Memory B cell (primary cell): ENCODE results near the gene COA3.

ENCODE experiments used
- ATAC-seq: fragments of 150-1000 bp; cut with Tn5 transposase; 2 replicates; pipeline ENCODE4 v1.10.0; 2021; ENCODE audit warnings: low read depth, mild to moderate bottlenecking, moderate library complexity
- DNase-seq, 2 donors: peaks; one replicate each; pipeline ENCODE4 v3.0.0; 2022; ENCODE audit warnings: low spot score in 2 of 2
- H3K27ac Mint-ChIP-seq: one replicate; pipeline ENCODE4 v1.8.0; 2022; ENCODE audit warnings: mild to moderate bottlenecking, moderate library complexity, mixed read lengths
- H3K27me3 Mint-ChIP-seq: one replicate; pipeline ENCODE4 v1.8.0; 2022; ENCODE audit warnings: mixed read lengths
- H3K36me3 Mint-ChIP-seq: one replicate; pipeline ENCODE4 v1.8.0; 2022; ENCODE audit warnings: mild to moderate bottlenecking, mixed read lengths
- H3K4me1 Mint-ChIP-seq: one replicate; pipeline ENCODE4 v1.8.0; 2022; ENCODE audit warnings: mixed read lengths
- H3K4me3 Mint-ChIP-seq: one replicate; pipeline ENCODE4 v1.8.0; 2022; ENCODE audit warnings: mild to moderate bottlenecking, moderate library complexity, mixed read lengths
- H3K9me3 Mint-ChIP-seq: one replicate; pipeline ENCODE4 v1.8.0; 2022; ENCODE audit warnings: mixed read lengths

COA3 gene, protein sequence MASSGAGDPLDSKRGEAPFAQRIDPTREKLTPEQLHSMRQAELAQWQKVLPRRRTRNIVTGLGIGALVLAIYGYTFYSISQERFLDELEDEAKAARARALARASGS

DNA sequence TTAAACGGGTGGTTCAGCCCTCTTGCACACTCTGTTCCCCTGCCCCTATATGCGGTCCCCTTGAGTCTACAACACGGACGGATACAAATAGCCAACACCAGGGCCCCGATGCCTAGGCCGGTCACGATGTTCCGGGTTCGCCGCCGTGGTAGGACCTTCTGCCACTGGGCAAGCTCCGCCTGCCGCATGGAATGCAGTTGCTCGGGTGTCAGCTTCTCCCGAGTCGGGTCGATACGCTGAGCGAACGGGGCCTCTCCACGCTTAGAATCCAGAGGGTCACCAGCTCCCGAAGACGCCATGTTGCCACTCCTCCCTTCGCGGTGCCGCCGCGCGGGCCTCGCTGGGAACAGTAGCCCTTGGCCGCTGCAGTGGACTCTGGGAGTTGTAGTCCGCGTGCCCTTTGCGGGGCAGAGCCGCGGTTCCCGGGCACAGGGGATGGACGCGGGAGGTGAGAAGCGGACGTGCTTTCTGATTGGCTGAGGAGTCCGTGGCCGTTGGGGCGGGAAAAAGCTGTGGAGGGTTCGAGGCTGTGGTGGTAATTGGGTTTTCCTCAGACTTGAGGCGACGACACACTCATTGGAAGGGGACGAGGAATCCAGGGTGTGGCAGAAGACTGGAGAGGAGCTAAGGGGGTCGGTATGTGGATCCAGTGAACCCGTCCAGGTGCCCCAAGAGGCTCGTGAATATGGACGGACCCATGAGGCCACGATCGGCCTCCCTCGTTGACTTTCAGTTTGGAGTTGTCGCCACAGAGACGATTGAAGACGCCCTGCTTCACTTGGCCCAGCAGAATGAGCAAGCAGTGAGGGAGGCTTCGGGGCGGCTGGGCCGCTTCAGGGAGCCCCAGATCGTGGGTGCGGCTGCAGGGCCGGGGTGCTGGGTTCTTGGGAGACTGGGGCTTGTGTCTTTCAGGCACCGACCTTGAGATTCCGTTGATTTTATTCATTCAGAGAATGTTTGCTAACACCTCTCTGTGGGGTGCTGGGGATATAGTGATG lies at the start of gene COA3, which contains the start of gene CNTD1:
COA3 (minus strand) TSS at position 322 of the 998 bp plus-strand sequence; CDS start at position 299, 23 bp downstream.
CNTD1 (plus strand) TSS at position 479 of the 998 bp plus-strand sequence; CDS start at position 686, 207 bp downstream.
- H3K36me3 Mint-ChIP-seq, result peaks cover 6% of the 10 kb centered on the region
- ATAC-seq, result peak; percentile 99
- H3K4me3 Mint-ChIP-seq, result peak within 1 kb of the TSS; percentile 96
- DNase-seq, result peak; percentile 49 to 69
- peak within 1 kb of the TSS; percentile 85 for H3K27ac Mint-ChIP-seq
- H3K9me3 Mint-ChIP-seq, result no peaks in the 10 kb centered on the region
- H3K27me3 Mint-ChIP-seq, result no peaks in the 10 kb centered on the region
- H3K4me1 Mint-ChIP-seq, result peaks cover 25% of the 10 kb centered on the region

DNA sequence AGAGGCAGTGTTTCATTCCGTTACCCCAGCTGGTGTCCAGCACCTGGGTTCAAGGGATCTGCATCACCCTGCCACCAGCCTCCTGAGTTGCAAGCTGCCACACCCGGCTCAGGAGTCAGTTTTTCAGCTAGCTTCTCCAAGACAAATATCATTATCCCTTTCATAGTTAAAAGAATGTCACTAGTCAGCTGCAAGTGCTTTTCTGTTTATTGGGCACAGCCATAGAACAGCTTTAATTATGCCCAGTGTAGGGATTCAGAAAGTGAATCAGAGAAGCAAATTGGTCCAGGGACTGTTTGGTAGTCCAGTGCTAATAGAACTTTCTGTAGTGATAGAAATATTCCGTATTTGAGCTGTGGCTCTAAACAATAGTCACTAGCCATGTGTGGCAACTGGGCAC lies 49.6 kb upstream of the COA3 start:
- Mint-ChIP-seq H3K27me3 (no peaks in the 10 kb centered on the region), H3K4me3 (no peak overlapping the region), H3K9me3 (no peaks in the 10 kb centered on the region), H3K4me1 (peaks cover 2% of the 10 kb centered on the region), H3K36me3 (peaks cover 5% of the 10 kb centered on the region), H3K27ac (no peak overlapping the region)
- ATAC-seq (no peak), DNase-seq (no peak)

DNA sequence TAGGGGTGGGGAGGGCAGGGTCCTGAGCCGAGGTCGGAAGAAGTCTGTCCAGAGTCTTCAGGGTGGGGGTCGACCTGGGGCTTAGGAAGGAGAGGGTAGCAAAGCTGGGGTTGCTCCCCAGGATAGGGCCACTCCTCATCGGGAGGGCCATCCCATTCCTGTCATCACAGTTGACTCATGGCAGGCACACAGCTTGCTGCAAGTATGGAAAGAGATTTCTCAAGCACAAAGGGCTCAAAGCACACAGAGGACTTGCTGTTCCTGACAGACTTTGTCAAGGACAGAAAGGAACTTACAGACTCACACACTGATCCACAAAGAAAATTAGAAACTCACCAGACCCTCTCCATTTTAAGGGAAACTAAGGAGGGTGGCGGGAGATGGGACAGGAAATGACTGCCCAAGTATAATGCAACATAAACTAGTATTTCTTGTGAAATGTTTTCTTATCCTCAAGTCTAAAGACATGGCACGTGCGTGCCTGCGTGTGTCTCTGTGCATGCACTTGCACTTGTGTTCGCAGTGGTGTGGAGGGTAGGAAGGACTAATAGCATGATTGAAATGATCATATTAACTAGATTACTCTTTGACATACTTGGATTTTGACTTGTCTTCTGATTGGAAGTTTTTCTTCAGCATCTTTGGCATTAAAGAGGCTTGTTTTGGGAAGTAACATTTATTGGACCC lies 48.2 kb upstream of the COA3 start:
- no peak for ATAC-seq

DNA sequence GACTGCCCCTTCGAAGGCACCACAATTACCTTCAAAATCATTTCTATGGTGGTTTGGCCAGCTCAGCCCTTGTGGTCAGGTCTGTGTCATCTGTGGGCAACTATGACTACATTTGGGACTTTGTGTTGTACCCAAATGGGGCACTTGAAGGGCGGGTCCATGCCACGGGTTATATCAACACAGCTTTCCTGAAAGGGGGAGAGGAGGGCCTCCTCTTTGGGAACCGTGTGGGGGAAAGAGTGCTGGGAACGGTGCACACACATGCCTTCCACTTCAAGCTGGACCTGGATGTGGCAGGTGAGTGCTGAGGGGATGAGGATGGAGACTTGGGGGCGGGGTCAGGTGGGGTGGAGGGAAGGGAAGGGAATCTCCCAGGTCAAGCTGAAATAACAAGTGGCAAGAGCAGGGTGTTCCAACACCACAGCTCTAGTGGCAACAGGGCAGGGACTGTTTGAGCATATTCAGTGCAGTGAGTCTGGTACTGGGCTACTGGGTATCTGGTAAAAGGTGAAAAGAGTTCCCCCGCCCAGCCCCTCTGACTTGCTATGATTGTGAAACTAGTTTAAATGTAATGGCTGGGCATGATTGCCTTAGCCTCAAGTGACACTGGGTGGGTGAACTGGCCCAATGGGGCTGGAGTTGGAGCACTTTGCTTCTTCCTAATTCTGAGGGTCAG lies 47.6 kb upstream of the COA3 start:
- H3K27ac Mint-ChIP-seq, result peak overlapping the region; percentile 48
- H3K4me3 Mint-ChIP-seq, result no peak overlapping the region
- peaks cover 2% of the 10 kb centered on the region for H3K4me1 Mint-ChIP-seq
- no peak for ATAC-seq
- no peaks in the 10 kb centered on the region for H3K27me3 Mint-ChIP-seq
- H3K36me3 Mint-ChIP-seq, result peaks cover 17% of the 10 kb centered on the region
- DNase-seq, result no peak
- no peaks in the 10 kb centered on the region for H3K9me3 Mint-ChIP-seq

More for the DNA sequence above, 48.2 kb upstream of the COA3 start:
- Mint-ChIP-seq H3K27me3 (no peaks in the 10 kb centered on the region), H3K4me3 (no peak overlapping the region), H3K36me3 (peaks cover 15% of the 10 kb centered on the region), H3K9me3 (no peaks in the 10 kb centered on the region), H3K4me1 (peaks cover 2% of the 10 kb centered on the region), H3K27ac (no peak overlapping the region)
- DNase-seq, result no peak

DNA sequence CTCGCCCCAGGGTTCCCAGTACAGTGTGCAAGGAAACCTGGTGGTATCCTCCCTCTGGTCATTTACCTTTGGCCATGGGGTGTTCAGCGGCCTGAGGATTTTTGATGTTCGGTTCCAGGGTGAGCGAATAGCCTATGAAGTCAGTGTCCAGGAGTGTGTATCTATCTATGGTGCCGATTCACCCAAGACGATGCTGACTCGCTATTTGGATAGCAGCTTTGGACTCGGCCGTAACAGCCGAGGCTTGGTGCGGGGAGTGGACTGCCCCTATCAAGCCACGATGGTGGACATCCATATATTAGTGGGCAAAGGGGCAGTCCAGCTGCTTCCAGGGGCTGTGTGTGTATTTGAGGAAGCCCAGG lies 47.0 kb upstream of the COA3 start:
- Mint-ChIP-seq H3K27me3 (no peaks in the 10 kb centered on the region), H3K9me3 (no peaks in the 10 kb centered on the region)

DNA sequence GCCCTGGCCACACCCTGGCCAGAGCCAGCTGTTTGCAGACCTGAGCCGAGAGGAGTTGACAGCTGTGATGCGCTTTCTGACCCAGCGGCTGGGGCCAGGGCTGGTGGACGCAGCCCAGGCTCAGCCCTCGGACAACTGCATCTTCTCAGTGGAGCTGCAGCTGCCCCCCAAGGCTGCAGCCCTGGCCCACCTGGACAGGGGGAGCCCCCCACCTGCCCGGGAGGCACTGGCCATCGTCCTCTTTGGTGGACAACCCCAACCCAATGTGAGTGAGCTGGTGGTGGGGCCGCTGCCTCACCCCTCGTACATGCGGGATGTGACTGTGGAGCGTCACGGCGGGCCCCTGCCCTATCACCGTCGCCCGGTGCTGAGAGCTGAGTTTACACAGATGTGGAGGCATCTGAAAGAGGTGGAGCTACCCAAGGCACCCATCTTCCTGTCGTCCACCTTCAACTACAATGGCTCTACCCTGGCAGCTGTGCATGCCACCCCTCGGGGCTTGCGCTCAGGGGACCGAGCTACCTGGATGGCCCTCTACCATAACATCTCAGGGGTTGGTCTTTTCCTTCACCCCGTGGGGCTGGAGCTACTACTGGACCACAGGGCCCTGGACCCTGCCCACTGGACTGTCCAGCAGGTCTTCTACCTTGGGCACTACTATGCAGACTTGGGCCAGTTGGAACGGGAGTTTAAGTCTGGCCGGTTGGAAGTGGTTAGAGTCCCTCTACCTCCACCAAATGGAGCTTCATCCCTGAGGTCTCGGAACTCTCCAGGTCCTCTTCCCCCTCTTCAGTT lies 46.5 kb upstream of the COA3 start:
- Mint-ChIP-seq H3K4me1 (peaks cover 2% of the 10 kb centered on the region), H3K27ac (no peak overlapping the region), H3K4me3 (no peak overlapping the region), H3K27me3 (no peaks in the 10 kb centered on the region), H3K9me3 (no peaks in the 10 kb centered on the region), H3K36me3 (peaks cover 17% of the 10 kb centered on the region)
- ATAC-seq (no peak), DNase-seq (no peak)

More for the DNA sequence above, 47.0 kb upstream of the COA3 start:
- ATAC-seq, result no peak
- H3K36me3 Mint-ChIP-seq, result peaks cover 17% of the 10 kb centered on the region
- H3K4me3 Mint-ChIP-seq, result no peak overlapping the region
- H3K4me1 Mint-ChIP-seq, result peaks cover 2% of the 10 kb centered on the region
- peak overlapping the region; percentile 48 for H3K27ac Mint-ChIP-seq
- no peak for DNase-seq

DNA sequence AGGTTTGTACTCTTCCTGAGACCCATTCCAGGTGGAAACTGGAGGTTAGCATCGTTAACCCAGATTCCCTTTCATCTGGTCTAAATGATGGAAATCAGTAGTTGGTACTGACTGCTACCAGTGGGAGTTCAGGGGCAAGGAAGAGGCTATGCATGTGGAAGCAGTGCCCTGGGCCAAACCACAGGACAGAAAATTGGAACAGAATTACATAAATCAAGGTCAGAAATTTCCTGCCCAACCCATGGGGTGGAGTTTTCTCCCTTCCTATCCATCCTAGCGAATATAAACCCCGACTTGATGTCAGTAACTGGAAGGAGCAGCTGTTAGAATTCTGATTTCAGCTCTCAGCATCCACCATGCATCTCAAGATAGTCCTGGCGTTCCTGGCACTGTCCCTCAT lies 45.8 kb upstream of the COA3 start, which contains the start of gene AOC2:
AOC2 (plus strand) TSS at position 310 of the 400 bp plus-strand sequence; CDS start at position 357, 47 bp downstream.
- peaks cover 20% of the 10 kb centered on the region for H3K36me3 Mint-ChIP-seq
- ATAC-seq, result no peak
- no peak within 1 kb of the TSS for H3K27ac Mint-ChIP-seq
- H3K4me3 Mint-ChIP-seq, result no peak within 1 kb of the TSS
- no peaks in the 10 kb centered on the region for H3K9me3 Mint-ChIP-seq
- DNase-seq, result no peak
- no peaks in the 10 kb centered on the region for H3K27me3 Mint-ChIP-seq
- H3K4me1 Mint-ChIP-seq, result peaks cover 2% of the 10 kb centered on the region

DNA sequence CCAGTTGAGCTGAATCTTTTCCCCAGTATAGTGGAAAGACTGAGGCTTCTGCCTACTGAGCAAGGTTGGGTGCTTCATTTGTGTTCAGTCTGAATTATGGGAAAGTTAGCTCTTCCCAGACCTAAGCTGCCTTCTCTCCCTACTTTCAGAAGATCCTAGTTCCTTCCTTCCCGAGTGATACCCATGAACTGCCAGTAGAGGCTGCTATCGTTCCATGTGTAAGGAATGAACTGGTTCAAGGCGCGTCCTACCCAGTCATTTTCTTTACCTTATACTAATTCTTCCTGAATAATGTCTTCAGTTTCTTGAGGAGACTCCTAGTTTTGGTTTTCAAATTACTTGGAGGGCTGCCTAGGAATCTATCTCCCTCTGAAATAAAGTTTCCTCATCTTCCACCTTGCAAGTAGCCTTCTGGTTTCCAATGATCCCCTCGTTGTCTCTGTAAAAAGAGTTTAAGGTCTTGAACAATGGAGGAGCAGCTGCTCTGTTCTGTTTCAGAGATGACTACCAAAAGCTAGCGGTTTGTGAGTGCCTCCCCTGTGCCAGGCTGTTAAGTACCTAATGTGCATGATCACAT lies 44.9 kb upstream of the COA3 start:
- Mint-ChIP-seq H3K36me3 (peaks cover 20% of the 10 kb centered on the region), H3K4me3 (no peak overlapping the region), H3K27ac (no peak overlapping the region), H3K9me3 (no peaks in the 10 kb centered on the region), H3K27me3 (no peaks in the 10 kb centered on the region), H3K4me1 (peaks cover 2% of the 10 kb centered on the region)
- peak in 1 of 2 donors; percentile 29 for DNase-seq
- ATAC-seq, result peak; percentile 51

DNA sequence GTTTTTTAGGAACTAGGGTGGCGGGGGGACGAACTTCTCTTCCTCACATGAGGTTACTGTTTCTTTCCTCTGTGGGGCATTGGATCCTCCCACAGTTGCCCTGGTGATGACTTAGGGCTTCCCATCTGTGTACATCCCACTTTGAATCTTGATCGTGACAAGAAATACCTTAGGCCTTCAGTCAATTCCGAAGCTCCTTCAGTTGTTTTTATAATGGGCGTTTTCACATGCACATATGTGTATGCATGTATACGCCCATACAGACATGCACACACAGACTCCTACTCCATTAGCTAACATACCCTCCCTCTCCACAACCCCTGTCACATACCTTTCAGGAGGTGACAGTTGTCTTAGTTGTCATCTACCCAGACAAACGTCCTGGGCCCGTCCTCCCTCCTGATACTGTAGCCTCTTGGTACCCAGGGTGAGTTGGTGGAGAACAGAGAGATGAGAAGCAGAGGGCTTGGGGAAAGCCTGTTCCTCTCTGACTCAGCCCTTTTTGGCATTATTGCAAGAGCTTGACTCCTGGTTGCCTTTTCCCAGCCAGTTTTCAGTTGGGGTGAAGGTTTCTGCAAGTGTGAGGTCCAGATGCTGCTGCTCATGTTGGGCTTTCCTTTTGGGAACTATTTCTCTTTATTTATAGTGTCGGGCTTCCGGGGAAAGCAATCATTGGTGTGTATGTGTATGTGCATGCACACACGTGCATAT lies 43.6 kb upstream of the COA3 start:
- no peak for ATAC-seq
- H3K4me3 Mint-ChIP-seq, result no peak overlapping the region
- H3K27ac Mint-ChIP-seq, result no peak overlapping the region
- H3K4me1 Mint-ChIP-seq, result peaks cover 2% of the 10 kb centered on the region
- DNase-seq, result no peak
- no peaks in the 10 kb centered on the region for H3K27me3 Mint-ChIP-seq
- H3K36me3 Mint-ChIP-seq, result peaks cover 25% of the 10 kb centered on the region
- no peaks in the 10 kb centered on the region for H3K9me3 Mint-ChIP-seq

DNA sequence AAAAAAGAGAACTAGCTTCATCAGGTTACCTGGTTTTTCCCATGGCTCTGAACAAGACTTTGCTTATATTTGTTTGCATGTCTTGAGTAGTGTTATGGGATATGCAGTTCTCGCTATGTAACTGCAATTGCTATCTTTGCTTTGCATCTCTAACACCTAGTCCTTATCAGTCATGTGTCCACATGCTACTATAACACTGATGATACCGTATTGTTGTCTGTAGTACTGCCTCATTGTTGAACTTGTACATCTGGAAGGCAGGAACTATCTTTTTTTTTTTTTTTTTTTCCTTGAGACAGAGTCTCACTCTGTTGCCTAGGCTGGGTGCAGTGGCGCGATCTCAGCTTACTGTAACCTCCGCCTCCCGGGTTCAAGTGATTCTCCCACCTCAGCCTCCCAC lies 37.2 kb upstream of the COA3 start:
- Mint-ChIP-seq H3K36me3 (peaks cover 7% of the 10 kb centered on the region), H3K27ac (no peak overlapping the region), H3K4me1 (peaks cover 14% of the 10 kb centered on the region), H3K9me3 (no peaks in the 10 kb centered on the region), H3K27me3 (no peaks in the 10 kb centered on the region), H3K4me3 (no peak overlapping the region)
- ATAC-seq (no peak), DNase-seq (no peak)

DNA sequence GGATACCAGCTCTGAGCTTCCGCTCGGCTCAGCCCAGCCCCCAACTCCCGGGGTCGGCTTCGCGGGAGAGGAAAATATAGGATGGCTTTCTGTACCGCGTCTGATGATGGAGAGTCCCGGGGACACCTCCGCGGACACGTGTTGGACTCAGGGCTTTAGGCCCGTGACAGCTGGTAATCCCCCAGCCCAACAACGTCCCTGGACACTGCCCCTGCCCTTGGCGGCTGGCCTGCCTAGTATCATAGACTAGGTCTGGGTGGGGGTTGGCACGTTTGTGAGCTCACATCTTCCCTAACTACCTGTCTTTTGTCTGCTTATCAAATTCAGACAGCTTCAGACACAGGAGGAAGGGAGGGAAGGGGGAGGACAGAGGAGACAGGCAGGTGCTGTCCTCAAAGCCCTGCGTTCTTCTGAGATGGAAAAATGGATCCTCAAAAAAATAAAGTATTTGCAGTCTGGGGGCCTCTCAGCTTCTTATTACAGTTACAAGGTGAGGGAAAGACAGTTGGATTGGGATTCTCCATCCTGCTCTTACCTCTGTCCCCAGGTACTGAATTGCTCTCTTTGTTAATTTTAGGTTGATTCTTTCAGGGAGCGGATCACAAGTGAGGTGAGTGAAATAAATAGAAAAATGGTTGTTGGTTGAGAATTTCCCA lies 35.4 kb upstream of the COA3 start:
- H3K27ac Mint-ChIP-seq, result peak overlapping the region; percentile 99
- peaks cover 14% of the 10 kb centered on the region for H3K4me1 Mint-ChIP-seq
- H3K27me3 Mint-ChIP-seq, result no peaks in the 10 kb centered on the region
- no peak for DNase-seq
- no peaks in the 10 kb centered on the region for H3K9me3 Mint-ChIP-seq
- peaks cover 4% of the 10 kb centered on the region for H3K36me3 Mint-ChIP-seq
- H3K4me3 Mint-ChIP-seq, result peak overlapping the region; percentile 97
- no peak for ATAC-seq
